Thyroid gland (tissue), 4 donors: ENCODE data around the gene LPP. TPM values are rescaled to one million over a fixed set of nuclear protein-coding genes. Genes with fewer than 3 reads are reported as not detected.

Experiments used
- DNase-seq, 2 donors: peaks; one replicate each; pipeline ENCODE4 v3.0.0-alpha.2; 2019
- H3K27ac ChIP-seq, 3 donors: fragments of 200-600 bp; sonication (generic); 1 replicate in 2 of 3; 2 replicates in 1 of 3; pipeline ENCODE4 v1.5.1; 2016 to 2019; ENCODE audit warnings: mild to moderate bottlenecking in 1 of 3, moderate library complexity in 1 of 3
- H3K27me3 ChIP-seq: fragments of 200-600 bp; sonication (generic); one replicate; pipeline ENCODE4 v1.5.1; 2019
- H3K36me3 ChIP-seq, 2 donors: fragments of 200-600 bp; sonication (generic); one replicate each; pipeline ENCODE4 v1.5.1; 2016 to 2019
- H3K4me1 ChIP-seq, 2 donors: fragments of 200-600 bp; sonication (generic); one replicate each; pipeline ENCODE4 v1.5.1; 2017 to 2019
- H3K4me3 ChIP-seq, 3 donors: fragments of 200-600 bp; sonication (generic); replicated peaks in 1 of 3; 1 replicate in 2 of 3; 2 replicates in 1 of 3; pipeline ENCODE4 v1.5.1; 2016; ENCODE audit warnings: mild to moderate bottlenecking in 1 of 3
- H3K9me3 ChIP-seq: fragments of 200-600 bp; sonication (generic); one replicate; pipeline ENCODE4 v1.5.1; 2017
- CTCF ChIP-seq, 6 experiments: fragments of 200-600 bp in 3 of 6; fragments of 450-650 bp in 3 of 6; sonication (generic) in 3 of 6; IDR thresholded peaks; one replicate each; pipeline ENCODE4 v1.5.1; 2016 to 2019; ENCODE audit warnings: antibody characterized with exemption in 6 of 6, mild to moderate bottlenecking in 2 of 6, inconsistent platforms in 1 of 6, moderate library complexity in 1 of 6
- POLR2A ChIP-seq, 2 donors: fragments of 450-650 bp; IDR thresholded peaks; one replicate each; pipeline ENCODE4 v1.6.1; 2017; ENCODE audit warnings: antibody characterized with exemption in 2 of 2, mild to moderate bottlenecking in 2 of 2, moderate library complexity in 1 of 2
- WGBS, 2 donors: methylation state at CpG; one replicate each; pipeline ENCODE4 v1.1.5; 2017; 5-methylcytosine and 5-hydroxymethylcytosine counted together
- intact Hi-C: fragments of 100-400 bp; cut with DNase I; formaldehyde crosslinking; loops from one replicate; pipeline ENCODE4 v1.15.1; 2023
- total RNA-seq, 4 donors: library from RNA; depleted of rRNA; stranded (reverse); fragments of >200 nt; gene quantifications; one replicate each; pipeline ENCODE4 v1.2.3, GENCODE V29; 2016

LPP gene
- total RNA-seq, 4 donors from 2014 or later: 79.0 to 141 (median 82.8) TPM

DNA sequence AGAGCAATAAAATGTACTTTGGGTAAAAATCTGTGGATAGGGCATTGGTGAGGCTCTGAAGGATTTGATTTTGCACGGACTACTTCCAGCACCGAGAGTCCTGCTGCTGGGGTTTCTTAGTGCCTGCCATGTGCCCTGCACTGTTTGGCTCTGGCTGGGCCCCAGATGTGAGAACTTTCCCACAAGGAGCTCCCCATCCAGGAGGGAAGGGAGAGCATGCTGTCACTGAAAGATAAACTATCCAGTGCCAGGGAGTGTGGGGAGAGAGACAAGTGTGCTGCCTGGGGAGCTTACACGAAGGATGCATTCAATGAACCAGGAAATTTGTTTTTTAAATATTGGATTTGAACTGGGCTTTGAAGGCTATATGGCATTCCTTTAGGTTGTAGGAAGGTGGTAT is 30.2 kb downstream of the LPP start:
- Histone ChIP-seq H3K4me3 (no peak overlapping the region), H3K9me3 (no peaks in the 10 kb centered on the region), H3K4me1 (peaks cover 11 to 17% of the 10 kb centered on the region in 2 donors), H3K36me3 (no peaks in the 10 kb centered on the region), H3K27me3 (no peaks in the 10 kb centered on the region), H3K27ac (no peak overlapping the region)
- TF ChIP-seq POLR2A (IDR thresholded peaks at IDR 0.05): no peak
- intact Hi-C loops: no loop called here
- no peak for DNase-seq
- WGBS, 2 donors: 84 to 98% methylated on average over 3 of the region's 3 CpGs

GRCh38 chr3:188184649-188185048 is 30.7 kb downstream of the LPP start:
- TF ChIP-seq CTCF (IDR thresholded peaks at IDR 0.05) (no peak), POLR2A (IDR thresholded peaks at IDR 0.05) (no peak)
- Histone ChIP-seq H3K4me1 (peaks cover 6 to 16% of the 10 kb centered on the region in 2 donors), H3K4me3 (no peak overlapping the region), H3K9me3 (no peaks in the 10 kb centered on the region), H3K36me3 (no peaks in the 10 kb centered on the region), H3K27ac (no peak overlapping the region), H3K27me3 (no peaks in the 10 kb centered on the region)
- DNase-seq: no peak
- 95 to 98% methylated on average over 3 of the region's 3 CpGs for WGBS, 2 donors
- intact Hi-C loops: no loop called here

GRCh38 chr3:188185717-188186251 is 31.8 kb downstream of the LPP start:
- intact Hi-C loops: no loop called here
- 81 to 84% methylated on average over 7 of the region's 7 CpGs for WGBS, 2 donors
- no peaks in the 10 kb centered on the region for H3K9me3 ChIP-seq
- no peak for TF ChIP-seq CTCF (IDR thresholded peaks at IDR 0.05)
- TF ChIP-seq POLR2A (IDR thresholded peaks at IDR 0.05): no peak
- peaks cover 0 to 10% of the 10 kb centered on the region in 2 donors for H3K4me1 ChIP-seq
- no peaks in the 10 kb centered on the region for H3K27me3 ChIP-seq
- DNase-seq: no peak
- no peaks in the 10 kb centered on the region for H3K36me3 ChIP-seq
- no peak overlapping the region for H3K4me3 ChIP-seq
- no peak overlapping the region for H3K27ac ChIP-seq

DNA sequence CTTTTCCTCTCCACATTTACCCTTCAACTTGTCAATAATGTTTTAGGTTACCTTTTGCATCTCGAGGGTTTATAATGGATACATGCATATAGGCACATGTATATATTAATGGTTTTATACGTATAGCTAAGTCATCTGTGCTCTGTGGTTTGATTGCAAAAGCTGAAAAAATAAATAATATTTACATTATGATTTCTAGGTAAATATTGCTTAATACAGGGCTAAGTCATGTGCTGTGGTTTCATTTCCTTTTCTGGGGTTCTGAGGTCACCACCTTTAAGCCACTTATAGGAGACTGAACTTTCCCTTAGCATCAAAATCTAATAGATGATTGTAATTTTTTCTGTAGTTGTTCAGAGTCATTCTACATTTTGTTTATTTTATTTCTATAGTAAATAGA is 33.1 kb downstream of the LPP start:
- Histone ChIP-seq H3K4me1 (peaks cover 0 to 15% of the 10 kb centered on the region in 2 donors), H3K4me3 (no peak overlapping the region), H3K9me3 (no peaks in the 10 kb centered on the region), H3K27me3 (no peaks in the 10 kb centered on the region), H3K36me3 (no peaks in the 10 kb centered on the region), H3K27ac (no peak overlapping the region)
- TF ChIP-seq POLR2A (IDR thresholded peaks at IDR 0.05) (no peak), CTCF (IDR thresholded peaks at IDR 0.05) (no peak)
- intact Hi-C loops: no loop called here
- DNase-seq: no peak
- 94 to 97% methylated on average over 2 of the region's 2 CpGs for WGBS, 2 donors

GRCh38 chr3:188188911-188189310 is 35.0 kb downstream of the LPP start:
- no peak overlapping the region for H3K27ac ChIP-seq
- H3K4me3 ChIP-seq: no peak overlapping the region
- no peaks in the 10 kb centered on the region for H3K9me3 ChIP-seq
- intact Hi-C loops: no loop called here
- TF ChIP-seq POLR2A (IDR thresholded peaks at IDR 0.05) (no peak), CTCF (IDR thresholded peaks at IDR 0.05) (no peak)
- H3K36me3 ChIP-seq: peaks cover 0 to 4% of the 10 kb centered on the region in 2 donors
- DNase-seq: no peak
- H3K4me1 ChIP-seq: peaks cover 0 to 15% of the 10 kb centered on the region in 2 donors
- no peaks in the 10 kb centered on the region for H3K27me3 ChIP-seq

- H3K4me3 ChIP-seq: no peak overlapping the region
- WGBS, 2 donors: 96 to 100% methylated on average over 3 of the region's 3 CpGs
- H3K9me3 ChIP-seq: no peaks in the 10 kb centered on the region
- peaks cover 0 to 12% of the 10 kb centered on the region in 2 donors for H3K4me1 ChIP-seq
- H3K36me3 ChIP-seq: peaks cover 0 to 4% of the 10 kb centered on the region in 2 donors
- DNase-seq: no peak
- intact Hi-C loops: no loop called here
- H3K27me3 ChIP-seq: no peaks in the 10 kb centered on the region
- TF ChIP-seq CTCF (IDR thresholded peaks at IDR 0.05): no peak
- no peak for TF ChIP-seq POLR2A (IDR thresholded peaks at IDR 0.05)
- H3K27ac ChIP-seq: no peak overlapping the region
Observed at GRCh38 chr3:188191460-188191859, 37.5 kb downstream of the LPP start.
